Memory B cell (primary cell): Measurements from ENCODE around the gene BARHL1.

Experiments
- ATAC-seq: fragments of 150-1000 bp; cut with Tn5 transposase; 2 replicates; pipeline ENCODE4 v1.10.0; 2021; ENCODE audit warnings: low read depth, mild to moderate bottlenecking, moderate library complexity
- DNase-seq, 2 donors: peaks; one replicate each; pipeline ENCODE4 v3.0.0; 2022; ENCODE audit warnings: low spot score in 2 of 2
- H3K27ac Mint-ChIP-seq: one replicate; pipeline ENCODE4 v1.8.0; 2022; ENCODE audit warnings: mild to moderate bottlenecking, moderate library complexity, mixed read lengths
- H3K27me3 Mint-ChIP-seq: one replicate; pipeline ENCODE4 v1.8.0; 2022; ENCODE audit warnings: mixed read lengths
- H3K36me3 Mint-ChIP-seq: one replicate; pipeline ENCODE4 v1.8.0; 2022; ENCODE audit warnings: mild to moderate bottlenecking, mixed read lengths
- H3K4me1 Mint-ChIP-seq: one replicate; pipeline ENCODE4 v1.8.0; 2022; ENCODE audit warnings: mixed read lengths
- H3K4me3 Mint-ChIP-seq: one replicate; pipeline ENCODE4 v1.8.0; 2022; ENCODE audit warnings: mild to moderate bottlenecking, moderate library complexity, mixed read lengths
- H3K9me3 Mint-ChIP-seq: one replicate; pipeline ENCODE4 v1.8.0; 2022; ENCODE audit warnings: mixed read lengths

The BARHL1 gene

GRCh38 chr9:132582276-132582785, at the start of gene BARHL1:
BARHL1 (plus strand) TSS chr9:132582606; CDS start chr9:132582798, 192 bp downstream.
- Mint-ChIP-seq H3K27ac (peak within 1 kb of the TSS; percentile 84), H3K4me1 (peaks cover 11% of the 10 kb centered on the region), H3K36me3 (no peaks in the 10 kb centered on the region), H3K27me3 (peaks cover 23% of the 10 kb centered on the region), H3K4me3 (peak within 1 kb of the TSS; percentile 39), H3K9me3 (no peaks in the 10 kb centered on the region)
- DNase-seq (no peak), ATAC-seq (no peak)

GRCh38 chr9:132534832-132535231, 47.6 kb upstream of the BARHL1 start:
- H3K9me3 Mint-ChIP-seq, result peaks cover 4% of the 10 kb centered on the region
- H3K27ac Mint-ChIP-seq, result no peak overlapping the region
- H3K4me1 Mint-ChIP-seq, result no peaks in the 10 kb centered on the region
- no peak for DNase-seq
- H3K36me3 Mint-ChIP-seq, result no peaks in the 10 kb centered on the region
- peaks cover 11% of the 10 kb centered on the region for H3K27me3 Mint-ChIP-seq
- ATAC-seq, result no peak
- no peak overlapping the region for H3K4me3 Mint-ChIP-seq

GRCh38 chr9:132536124-132536523, 46.3 kb upstream of the BARHL1 start:
- peaks cover 4% of the 10 kb centered on the region for H3K9me3 Mint-ChIP-seq
- H3K4me1 Mint-ChIP-seq, result no peaks in the 10 kb centered on the region
- H3K36me3 Mint-ChIP-seq, result no peaks in the 10 kb centered on the region
- H3K27me3 Mint-ChIP-seq, result peaks cover 6% of the 10 kb centered on the region
- H3K4me3 Mint-ChIP-seq, result no peak overlapping the region
- no peak overlapping the region for H3K27ac Mint-ChIP-seq
- no peak for DNase-seq
- ATAC-seq, result no peak

- no peaks in the 10 kb centered on the region for H3K36me3 Mint-ChIP-seq
- no peak overlapping the region for H3K27ac Mint-ChIP-seq
- H3K27me3 Mint-ChIP-seq, result peaks cover 2% of the 10 kb centered on the region
- H3K4me3 Mint-ChIP-seq, result no peak overlapping the region
- ATAC-seq, result no peak
- peaks cover 4% of the 10 kb centered on the region for H3K9me3 Mint-ChIP-seq
- H3K4me1 Mint-ChIP-seq, result no peaks in the 10 kb centered on the region
- DNase-seq, result no peak
Measured at GRCh38 chr9:132537352-132537751, 45.1 kb upstream of the BARHL1 start.

GRCh38 chr9:132538071-132538470, 44.3 kb upstream of the BARHL1 start:
- no peak for ATAC-seq
- H3K9me3 Mint-ChIP-seq, result peaks cover 4% of the 10 kb centered on the region
- no peak overlapping the region for H3K4me3 Mint-ChIP-seq
- no peaks in the 10 kb centered on the region for H3K36me3 Mint-ChIP-seq
- no peaks in the 10 kb centered on the region for H3K4me1 Mint-ChIP-seq
- H3K27me3 Mint-ChIP-seq, result peaks cover 2% of the 10 kb centered on the region
- H3K27ac Mint-ChIP-seq, result no peak overlapping the region
- no peak for DNase-seq

GRCh38 chr9:132539096-132539495, 43.3 kb upstream of the BARHL1 start:
- Mint-ChIP-seq H3K9me3 (peaks cover 4% of the 10 kb centered on the region), H3K4me3 (no peak overlapping the region), H3K4me1 (no peaks in the 10 kb centered on the region), H3K27me3 (peaks cover 6% of the 10 kb centered on the region), H3K27ac (no peak overlapping the region), H3K36me3 (no peaks in the 10 kb centered on the region)
- DNase-seq, result no peak
- ATAC-seq, result no peak

GRCh38 chr9:132541051-132541450, 41.4 kb upstream of the BARHL1 start:
- Mint-ChIP-seq H3K4me1 (no peaks in the 10 kb centered on the region), H3K4me3 (no peak overlapping the region)

GRCh38 chr9:132541870-132542830, 40.3 kb upstream of the BARHL1 start:
- ATAC-seq, result no peak

More at GRCh38 chr9:132541051-132541450, 41.4 kb upstream of the BARHL1 start:
- Mint-ChIP-seq H3K36me3 (no peaks in the 10 kb centered on the region), H3K27ac (no peak overlapping the region), H3K27me3 (peaks cover 6% of the 10 kb centered on the region), H3K9me3 (peaks cover 2% of the 10 kb centered on the region)
- DNase-seq (no peak), ATAC-seq (no peak)

GRCh38 chr9:132543251-132543650, 39.2 kb upstream of the BARHL1 start:
- ATAC-seq, result no peak

More at GRCh38 chr9:132541870-132542830, 40.3 kb upstream of the BARHL1 start:
- no peak for DNase-seq
- no peaks in the 10 kb centered on the region for H3K4me1 Mint-ChIP-seq
- H3K27me3 Mint-ChIP-seq, result peaks cover 3% of the 10 kb centered on the region
- H3K36me3 Mint-ChIP-seq, result no peaks in the 10 kb centered on the region
- H3K9me3 Mint-ChIP-seq, result no peaks in the 10 kb centered on the region
- H3K27ac Mint-ChIP-seq, result no peak overlapping the region
- no peak overlapping the region for H3K4me3 Mint-ChIP-seq

GRCh38 chr9:132543960-132544359, 38.4 kb upstream of the BARHL1 start:
- Mint-ChIP-seq H3K27me3 (peaks cover 9% of the 10 kb centered on the region), H3K4me3 (no peak overlapping the region), H3K9me3 (no peaks in the 10 kb centered on the region), H3K36me3 (no peaks in the 10 kb centered on the region), H3K27ac (no peak overlapping the region), H3K4me1 (no peaks in the 10 kb centered on the region)
- ATAC-seq (no peak), DNase-seq (no peak)

More at GRCh38 chr9:132543251-132543650, 39.2 kb upstream of the BARHL1 start:
- H3K27me3 Mint-ChIP-seq, result peaks cover 9% of the 10 kb centered on the region
- H3K36me3 Mint-ChIP-seq, result no peaks in the 10 kb centered on the region
- no peaks in the 10 kb centered on the region for H3K9me3 Mint-ChIP-seq
- no peak overlapping the region for H3K4me3 Mint-ChIP-seq
- no peak for DNase-seq
- H3K4me1 Mint-ChIP-seq, result no peaks in the 10 kb centered on the region
- no peak overlapping the region for H3K27ac Mint-ChIP-seq

- H3K9me3 Mint-ChIP-seq, result no peaks in the 10 kb centered on the region
- H3K4me3 Mint-ChIP-seq, result no peak overlapping the region
- no peaks in the 10 kb centered on the region for H3K4me1 Mint-ChIP-seq
- H3K27ac Mint-ChIP-seq, result no peak overlapping the region
- DNase-seq, result no peak
- H3K27me3 Mint-ChIP-seq, result peaks cover 9% of the 10 kb centered on the region
- H3K36me3 Mint-ChIP-seq, result no peaks in the 10 kb centered on the region
- ATAC-seq, result no peak
Measured at GRCh38 chr9:132545578-132545977, 36.8 kb upstream of the BARHL1 start.

- Mint-ChIP-seq H3K27ac (no peak overlapping the region), H3K27me3 (peaks cover 9% of the 10 kb centered on the region), H3K9me3 (no peaks in the 10 kb centered on the region), H3K4me3 (no peak overlapping the region), H3K4me1 (no peaks in the 10 kb centered on the region), H3K36me3 (no peaks in the 10 kb centered on the region)
- DNase-seq (no peak), ATAC-seq (no peak)
Measured at GRCh38 chr9:132546148-132547051, 36.0 kb upstream of the BARHL1 start.

GRCh38 chr9:132547052-132547431, 35.4 kb upstream of the BARHL1 start:
- H3K9me3 Mint-ChIP-seq, result no peaks in the 10 kb centered on the region
- H3K4me3 Mint-ChIP-seq, result no peak overlapping the region
- H3K36me3 Mint-ChIP-seq, result peaks cover 2% of the 10 kb centered on the region
- H3K4me1 Mint-ChIP-seq, result no peaks in the 10 kb centered on the region
- ATAC-seq (no peak), DNase-seq (no peak)
- H3K27me3 Mint-ChIP-seq, result peaks cover 11% of the 10 kb centered on the region
- no peak overlapping the region for H3K27ac Mint-ChIP-seq

GRCh38 chr9:132547436-132547835, 35.0 kb upstream of the BARHL1 start:
- no peak overlapping the region for H3K27ac Mint-ChIP-seq
- DNase-seq, result no peak
- no peaks in the 10 kb centered on the region for H3K9me3 Mint-ChIP-seq
- peaks cover 2% of the 10 kb centered on the region for H3K36me3 Mint-ChIP-seq
- no peak for ATAC-seq
- no peaks in the 10 kb centered on the region for H3K4me1 Mint-ChIP-seq
- no peak overlapping the region for H3K4me3 Mint-ChIP-seq
- peaks cover 11% of the 10 kb centered on the region for H3K27me3 Mint-ChIP-seq
